ENCODE results near the gene ZNF540.

DNA sequence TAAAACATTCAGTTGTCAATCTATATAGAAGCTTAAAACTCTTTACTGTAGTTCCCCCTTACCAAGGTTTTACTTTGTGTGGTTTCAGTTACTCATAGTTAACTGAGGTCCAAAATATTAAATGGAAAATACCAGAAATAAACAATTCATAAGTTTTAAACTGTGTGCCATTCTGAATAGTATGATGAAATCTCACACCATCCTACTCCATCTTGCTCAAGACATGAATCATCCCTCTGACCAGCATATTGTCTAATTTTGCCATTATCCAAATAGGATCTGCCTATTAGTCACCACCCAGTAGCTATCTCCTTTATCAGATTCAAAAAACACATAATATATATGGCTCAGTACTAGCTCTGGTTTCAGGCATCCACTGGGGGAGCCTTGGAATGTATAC, 22.5 kb upstream of the ZNF540 start:
- TF ChIP-seq CTCF (conservative IDR thresholded peaks at IDR 0.05 in 1 of 2, IDR thresholded peaks at IDR 0.05 in 1 of 2; ENCODE audit: extremely low read depth in 1 of 2, insufficient read depth in 1 of 2, low read depth in 1 of 2, low read length in 2 of 2) (no peak), EZH2 (IDR thresholded peaks at IDR 0.05; ENCODE audit: borderline replicate concordance, low read length) (no peak)
